Measurements from ENCODE around the gene GRK6.

- TF ChIP-seq, protein P1, sequence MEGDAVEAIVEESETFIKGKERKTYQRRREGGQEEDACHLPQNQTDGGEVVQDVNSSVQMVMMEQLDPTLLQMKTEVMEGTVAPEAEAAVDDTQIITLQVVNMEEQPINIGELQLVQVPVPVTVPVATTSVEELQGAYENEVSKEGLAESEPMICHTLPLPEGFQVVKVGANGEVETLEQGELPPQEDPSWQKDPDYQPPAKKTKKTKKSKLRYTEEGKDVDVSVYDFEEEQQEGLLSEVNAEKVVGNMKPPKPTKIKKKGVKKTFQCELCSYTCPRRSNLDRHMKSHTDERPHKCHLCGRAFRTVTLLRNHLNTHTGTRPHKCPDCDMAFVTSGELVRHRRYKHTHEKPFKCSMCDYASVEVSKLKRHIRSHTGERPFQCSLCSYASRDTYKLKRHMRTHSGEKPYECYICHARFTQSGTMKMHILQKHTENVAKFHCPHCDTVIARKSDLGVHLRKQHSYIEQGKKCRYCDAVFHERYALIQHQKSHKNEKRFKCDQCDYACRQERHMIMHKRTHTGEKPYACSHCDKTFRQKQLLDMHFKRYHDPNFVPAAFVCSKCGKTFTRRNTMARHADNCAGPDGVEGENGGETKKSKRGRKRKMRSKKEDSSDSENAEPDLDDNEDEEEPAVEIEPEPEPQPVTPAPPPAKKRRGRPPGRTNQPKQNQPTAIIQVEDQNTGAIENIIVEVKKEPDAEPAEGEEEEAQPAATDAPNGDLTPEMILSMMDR (IDR thresholded peaks at IDR 0.05) = no peak
- TF ChIP-seq POLR2AphosphoS5 (IDR thresholded peaks at IDR 0.05) = no peak
Observed at GRCh38 chr5:177430972-177431316, 4.5 kb downstream of the GRK6 start.

All from prostate gland (tissue), 2 donors.